NB4 (cell line): ENCODE results near the gene SOX2.

Experiments used
- POLR2A ChIP-seq: IDR thresholded peaks from 2 replicates; pipeline ENCODE4 v1.6.1; 2011; ENCODE audit warnings: mild to moderate bottlenecking; ENCODE audit not compliant: insufficient read length; ENCODE audit errors: extremely low read depth
- TF ChIP-seq, protein P1 (sequence below): IDR thresholded peaks from 2 replicates; pipeline ENCODE4 v1.6.1; 2011; ENCODE audit warnings: low read depth, low read length
- TF ChIP-seq, protein P2 (sequence below): IDR thresholded peaks from one replicate; pipeline ENCODE4 v1.5.1; 2012; ENCODE audit warnings: low read depth, low read length

- TF ChIP-seq, protein P1, sequence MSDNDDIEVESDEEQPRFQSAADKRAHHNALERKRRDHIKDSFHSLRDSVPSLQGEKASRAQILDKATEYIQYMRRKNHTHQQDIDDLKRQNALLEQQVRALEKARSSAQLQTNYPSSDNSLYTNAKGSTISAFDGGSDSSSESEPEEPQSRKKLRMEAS = no peak
- TF ChIP-seq, protein P2, sequence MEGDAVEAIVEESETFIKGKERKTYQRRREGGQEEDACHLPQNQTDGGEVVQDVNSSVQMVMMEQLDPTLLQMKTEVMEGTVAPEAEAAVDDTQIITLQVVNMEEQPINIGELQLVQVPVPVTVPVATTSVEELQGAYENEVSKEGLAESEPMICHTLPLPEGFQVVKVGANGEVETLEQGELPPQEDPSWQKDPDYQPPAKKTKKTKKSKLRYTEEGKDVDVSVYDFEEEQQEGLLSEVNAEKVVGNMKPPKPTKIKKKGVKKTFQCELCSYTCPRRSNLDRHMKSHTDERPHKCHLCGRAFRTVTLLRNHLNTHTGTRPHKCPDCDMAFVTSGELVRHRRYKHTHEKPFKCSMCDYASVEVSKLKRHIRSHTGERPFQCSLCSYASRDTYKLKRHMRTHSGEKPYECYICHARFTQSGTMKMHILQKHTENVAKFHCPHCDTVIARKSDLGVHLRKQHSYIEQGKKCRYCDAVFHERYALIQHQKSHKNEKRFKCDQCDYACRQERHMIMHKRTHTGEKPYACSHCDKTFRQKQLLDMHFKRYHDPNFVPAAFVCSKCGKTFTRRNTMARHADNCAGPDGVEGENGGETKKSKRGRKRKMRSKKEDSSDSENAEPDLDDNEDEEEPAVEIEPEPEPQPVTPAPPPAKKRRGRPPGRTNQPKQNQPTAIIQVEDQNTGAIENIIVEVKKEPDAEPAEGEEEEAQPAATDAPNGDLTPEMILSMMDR = peak; percentile 43
- TF ChIP-seq POLR2A = no peak
These were observed 2.0 kb upstream of the SOX2 start for GRCh38 chr3:181709537-181710279.
